MM.1S (cell line): ENCODE data around the gene NEDD8.

Experiments
- EZH2 ChIP-seq: fragments of 300-600 bp; sonication (generic); optimal IDR thresholded peaks from 2 replicates; pipeline ENCODE3; 2017; ENCODE audit warnings: low read depth, mild to moderate bottlenecking, antibody characterized with exemption, low read length, mixed read lengths
- TF ChIP-seq, protein P1 (sequence below): fragments of 300-600 bp; sonication (generic); IDR thresholded peaks from 2 replicates; pipeline ENCODE4 v1.5.1; 2016; ENCODE audit warnings: antibody characterized with exemption, low read length, mixed read lengths

DNA sequence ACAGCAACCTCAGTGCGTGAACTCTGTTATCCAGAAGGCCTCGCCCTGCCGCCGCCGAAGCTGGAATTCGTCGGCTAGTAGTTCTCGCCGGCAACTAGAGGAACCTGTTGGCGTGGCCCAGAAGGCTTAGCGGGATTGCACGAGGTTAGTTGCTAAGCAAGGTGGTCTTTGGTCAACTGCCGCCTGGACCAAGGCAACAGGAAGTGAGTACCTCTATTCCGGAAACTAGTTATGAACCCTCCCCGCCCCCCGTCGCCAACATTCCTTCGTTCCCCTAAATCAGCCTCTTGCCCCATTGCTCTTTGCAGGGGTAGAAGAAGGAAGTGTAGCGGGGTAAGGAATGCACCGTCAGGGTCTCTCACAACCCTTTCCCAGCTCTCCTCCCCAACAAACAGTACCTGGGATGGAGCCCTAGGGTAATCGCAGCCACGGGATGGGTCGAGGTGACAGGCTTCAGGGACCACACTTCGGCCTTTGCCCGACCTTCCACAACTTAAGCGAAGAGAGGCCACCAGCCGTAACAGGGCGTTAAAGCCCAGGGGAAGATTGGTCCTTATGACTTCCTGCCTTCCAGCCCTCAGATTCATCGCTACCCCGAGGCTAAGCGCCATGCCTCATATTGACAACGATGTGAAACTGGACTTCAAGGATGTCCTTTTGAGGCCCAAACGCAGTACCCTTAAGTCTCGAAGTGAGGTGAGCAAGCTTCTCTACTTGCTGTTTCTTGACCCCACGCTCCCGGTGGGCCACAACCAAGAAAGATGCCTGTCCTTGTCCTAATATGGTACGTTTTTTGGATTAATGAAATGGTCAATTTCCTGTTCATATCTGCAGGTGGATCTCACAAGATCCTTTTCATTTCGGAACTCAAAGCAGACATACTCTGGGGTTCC lies 724 bp upstream of the NEDD8 start, which contains the start of gene GMPR2:
- TF ChIP-seq, protein P1, sequence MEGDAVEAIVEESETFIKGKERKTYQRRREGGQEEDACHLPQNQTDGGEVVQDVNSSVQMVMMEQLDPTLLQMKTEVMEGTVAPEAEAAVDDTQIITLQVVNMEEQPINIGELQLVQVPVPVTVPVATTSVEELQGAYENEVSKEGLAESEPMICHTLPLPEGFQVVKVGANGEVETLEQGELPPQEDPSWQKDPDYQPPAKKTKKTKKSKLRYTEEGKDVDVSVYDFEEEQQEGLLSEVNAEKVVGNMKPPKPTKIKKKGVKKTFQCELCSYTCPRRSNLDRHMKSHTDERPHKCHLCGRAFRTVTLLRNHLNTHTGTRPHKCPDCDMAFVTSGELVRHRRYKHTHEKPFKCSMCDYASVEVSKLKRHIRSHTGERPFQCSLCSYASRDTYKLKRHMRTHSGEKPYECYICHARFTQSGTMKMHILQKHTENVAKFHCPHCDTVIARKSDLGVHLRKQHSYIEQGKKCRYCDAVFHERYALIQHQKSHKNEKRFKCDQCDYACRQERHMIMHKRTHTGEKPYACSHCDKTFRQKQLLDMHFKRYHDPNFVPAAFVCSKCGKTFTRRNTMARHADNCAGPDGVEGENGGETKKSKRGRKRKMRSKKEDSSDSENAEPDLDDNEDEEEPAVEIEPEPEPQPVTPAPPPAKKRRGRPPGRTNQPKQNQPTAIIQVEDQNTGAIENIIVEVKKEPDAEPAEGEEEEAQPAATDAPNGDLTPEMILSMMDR, result no peak
- TF ChIP-seq EZH2, result no peak
